Inflammatory macrophage (primary cell): ENCODE measurements around the gene GAB1.

Experiments used
- DNase-seq, 2 donors: peaks; one replicate each; pipeline ENCODE4 v3.0.0-alpha.2; 2020 to 2022

The GAB1 gene

DNA sequence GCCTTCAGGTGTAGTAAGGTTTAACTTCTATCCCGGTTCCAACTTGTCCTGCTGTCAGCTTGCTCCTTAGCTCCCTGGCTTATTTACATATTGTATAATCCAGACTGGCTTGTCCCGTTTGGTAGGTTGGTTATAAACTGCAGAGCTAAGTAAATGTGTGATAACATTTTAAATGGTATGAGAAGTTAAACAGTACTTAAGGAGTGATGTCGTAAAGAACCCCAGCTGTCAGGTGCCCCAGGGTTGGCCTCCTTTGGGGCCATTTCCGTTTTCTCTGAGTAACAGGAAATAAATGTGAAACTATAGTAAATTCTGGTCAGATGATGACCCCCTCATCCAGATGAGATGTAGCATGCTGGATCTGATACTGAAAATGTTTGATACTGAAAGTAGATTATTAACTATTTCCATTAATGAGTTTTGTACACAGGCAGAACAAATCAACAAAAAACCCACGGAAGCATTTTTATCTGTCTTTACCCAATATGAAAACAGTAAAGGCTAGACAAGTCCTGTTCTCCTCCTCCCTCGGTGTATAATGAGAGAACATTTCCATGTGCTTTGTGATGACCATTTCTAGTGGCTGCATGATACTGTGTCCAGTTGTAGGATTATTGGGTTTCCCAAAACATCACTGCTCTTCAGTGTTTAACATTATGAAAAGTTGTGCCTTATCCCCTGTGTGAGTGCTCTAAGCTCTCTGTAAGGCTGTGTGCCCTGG is 22.4 kb downstream of the GAB1 start:
- DNase-seq, result peak; percentile 64 to 81

DNA sequence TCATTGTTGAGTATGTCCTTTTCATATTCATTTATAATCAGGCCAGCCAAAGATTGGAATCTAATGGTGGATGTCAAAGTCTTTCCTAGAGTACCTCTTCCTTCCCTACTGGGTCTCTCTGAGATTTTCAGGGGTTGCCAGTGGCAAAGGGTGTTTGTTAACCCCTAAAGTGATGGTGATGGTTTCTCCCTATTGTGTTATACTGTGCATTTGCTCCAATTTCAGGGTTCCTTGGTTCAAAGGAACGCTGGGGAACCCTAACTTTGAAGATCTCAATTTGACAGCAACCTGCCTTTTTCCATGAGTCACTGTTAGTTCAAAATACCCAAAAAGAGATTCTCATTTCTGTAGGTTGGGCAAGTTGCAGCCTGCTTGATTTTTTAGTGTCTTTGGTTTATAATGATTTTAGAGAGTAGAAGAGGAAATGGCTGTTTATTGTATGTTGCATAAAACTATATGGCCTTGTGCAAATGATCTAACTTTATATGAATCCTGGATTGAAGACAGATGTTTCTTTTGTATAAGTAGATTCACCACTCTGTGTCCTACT is 23.0 kb downstream of the GAB1 start:
- DNase-seq, result peak in 1 of 2 donors; percentile 14

DNA sequence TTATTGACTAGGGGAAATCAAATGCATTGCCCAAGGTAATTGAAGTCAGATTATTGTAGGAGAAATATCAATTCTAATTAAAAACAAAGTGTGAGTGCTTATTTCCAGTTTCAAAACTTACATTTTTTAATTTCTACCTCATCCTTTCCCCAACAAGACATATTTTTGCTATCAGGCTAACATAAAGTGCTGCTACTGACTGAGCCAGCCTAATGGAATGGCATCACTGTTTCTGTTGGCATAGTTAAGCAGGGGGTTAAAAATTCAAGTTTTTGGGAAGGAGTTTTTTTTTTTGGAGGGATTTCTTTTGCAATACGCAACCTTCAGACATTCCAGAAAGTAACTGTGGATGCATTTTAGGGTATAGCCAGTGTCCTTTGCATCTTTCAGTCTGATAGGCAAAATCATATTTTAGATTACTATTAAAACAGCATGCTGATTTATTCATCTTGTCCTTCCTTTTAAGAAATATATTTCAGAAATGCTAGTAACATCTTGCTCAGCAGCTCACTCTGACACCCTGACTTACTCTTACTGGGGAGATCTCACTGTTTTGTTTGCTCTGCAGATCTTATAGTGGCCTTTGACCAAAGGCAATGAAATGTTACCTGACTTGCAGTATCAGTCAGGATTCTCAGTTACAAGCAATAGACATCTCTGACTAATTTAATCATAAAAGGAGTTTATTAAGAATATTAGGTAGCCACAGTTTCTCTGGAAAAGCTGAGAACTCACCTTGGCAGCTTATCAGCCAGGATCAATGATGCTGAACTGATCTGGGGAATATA is 24.4 kb downstream of the GAB1 start:
- DNase-seq, result no peak

DNA sequence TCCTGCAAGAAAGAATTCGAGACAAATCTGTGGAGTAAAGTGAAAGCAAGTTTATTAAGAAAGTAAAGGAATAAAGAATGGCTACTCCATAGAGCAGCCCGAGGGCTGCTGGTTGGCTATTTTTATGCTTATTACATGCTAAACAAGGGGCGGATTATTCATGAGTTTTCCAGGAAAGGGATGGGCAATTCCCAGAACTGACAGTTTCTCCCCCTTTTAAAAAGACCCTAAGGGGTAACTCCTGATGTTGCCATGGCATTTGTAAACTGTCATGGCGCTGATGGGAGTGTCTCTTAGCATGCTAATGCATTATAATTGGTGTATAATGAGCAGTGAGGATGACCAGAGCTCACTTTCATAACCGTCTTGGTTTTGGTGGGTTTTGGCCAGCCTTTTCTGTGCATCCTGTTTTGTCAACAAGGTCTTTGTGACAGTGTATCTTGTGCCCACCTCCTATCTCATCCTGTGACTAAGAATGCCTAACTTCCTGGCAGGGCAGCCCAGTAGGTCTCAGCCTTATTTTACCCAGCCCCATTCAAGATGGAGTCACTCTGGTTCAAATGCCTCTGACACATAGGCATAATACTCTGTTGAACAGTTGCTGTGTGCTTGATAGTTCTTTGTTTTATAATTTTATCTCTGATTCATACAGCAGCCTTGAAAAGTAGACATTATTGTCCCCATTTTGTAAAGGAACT is 25.8 kb downstream of the GAB1 start:
- DNase-seq, result no peak

DNA sequence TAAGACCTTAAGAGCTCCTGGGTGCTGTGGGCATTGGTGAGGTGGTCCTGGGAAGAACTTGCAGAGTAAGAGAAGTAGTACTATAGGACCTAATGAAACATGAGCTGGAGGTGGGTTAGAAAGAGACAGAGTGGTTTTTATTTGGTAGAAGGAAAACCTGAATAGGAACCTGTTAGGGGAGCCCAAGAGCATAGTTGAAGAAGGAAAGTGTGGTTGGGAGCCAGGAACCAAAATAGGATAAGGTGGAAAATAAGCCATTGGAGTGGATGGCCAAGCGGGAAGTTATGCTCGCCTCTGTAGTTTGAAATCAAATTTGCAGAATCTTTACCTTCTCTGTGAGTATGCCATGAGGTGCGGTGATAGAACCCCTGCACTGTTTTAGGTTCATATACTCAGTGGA is 26.7 kb downstream of the GAB1 start:
- no peak for DNase-seq

DNA sequence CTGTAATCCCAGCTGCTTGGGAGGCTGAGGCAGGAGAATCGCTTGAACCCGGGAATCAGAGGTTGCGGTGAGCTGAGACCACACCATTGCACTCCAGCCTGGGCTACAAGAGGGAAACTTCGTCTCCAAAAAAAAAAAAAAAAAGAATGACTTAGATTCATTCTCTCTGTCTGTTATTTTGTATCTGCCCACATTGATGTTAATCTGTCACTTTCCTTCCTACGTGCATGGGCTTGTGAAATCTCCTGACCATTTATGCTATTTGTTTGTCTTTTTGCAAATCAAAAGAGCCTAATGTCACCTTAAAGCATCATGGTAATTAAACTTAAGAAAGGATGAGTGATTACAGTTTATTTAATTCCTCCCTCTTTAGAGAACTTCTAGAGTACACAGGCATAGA is 27.4 kb downstream of the GAB1 start:
- no peak for DNase-seq

DNA sequence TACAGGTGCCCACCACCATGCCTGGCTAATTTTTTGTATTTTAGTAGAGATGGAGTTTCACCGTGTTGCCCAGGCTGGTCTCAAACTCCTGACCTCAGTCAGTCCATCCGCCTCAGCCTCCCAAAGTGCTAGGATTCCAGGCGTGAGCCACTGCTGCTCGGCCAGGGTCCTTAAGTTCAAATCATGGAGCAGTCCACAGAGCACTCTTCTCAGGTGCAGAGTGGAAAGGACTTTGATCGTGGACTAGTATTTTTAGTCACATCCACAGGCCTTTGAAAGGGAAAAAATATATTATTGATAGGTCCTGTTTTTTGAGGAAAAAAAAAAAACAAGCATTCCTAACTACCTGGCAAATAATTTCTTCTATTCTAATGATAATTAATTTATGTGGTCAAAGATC is 31.2 kb downstream of the GAB1 start:
- no peak for DNase-seq

DNA sequence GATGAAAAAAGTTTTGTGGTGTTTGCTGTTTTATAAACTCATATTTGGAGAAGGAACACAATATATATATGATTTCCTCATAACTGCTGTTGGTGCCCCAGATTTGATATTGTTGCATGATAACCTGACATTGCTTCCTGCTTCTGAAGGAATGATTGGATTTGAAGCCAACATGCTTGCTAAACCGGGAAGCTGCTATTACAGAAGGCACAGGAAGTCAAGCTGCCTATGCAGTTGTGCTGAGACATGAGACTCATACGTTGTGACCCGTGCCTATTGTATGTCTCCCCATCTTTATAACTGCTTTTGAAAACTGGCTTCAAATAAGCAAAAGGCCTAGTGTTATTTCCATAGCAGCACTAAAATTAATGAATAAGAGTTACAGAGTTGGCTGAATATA is 32.9 kb downstream of the GAB1 start:
- peak; percentile 66 to 72 for DNase-seq

DNA sequence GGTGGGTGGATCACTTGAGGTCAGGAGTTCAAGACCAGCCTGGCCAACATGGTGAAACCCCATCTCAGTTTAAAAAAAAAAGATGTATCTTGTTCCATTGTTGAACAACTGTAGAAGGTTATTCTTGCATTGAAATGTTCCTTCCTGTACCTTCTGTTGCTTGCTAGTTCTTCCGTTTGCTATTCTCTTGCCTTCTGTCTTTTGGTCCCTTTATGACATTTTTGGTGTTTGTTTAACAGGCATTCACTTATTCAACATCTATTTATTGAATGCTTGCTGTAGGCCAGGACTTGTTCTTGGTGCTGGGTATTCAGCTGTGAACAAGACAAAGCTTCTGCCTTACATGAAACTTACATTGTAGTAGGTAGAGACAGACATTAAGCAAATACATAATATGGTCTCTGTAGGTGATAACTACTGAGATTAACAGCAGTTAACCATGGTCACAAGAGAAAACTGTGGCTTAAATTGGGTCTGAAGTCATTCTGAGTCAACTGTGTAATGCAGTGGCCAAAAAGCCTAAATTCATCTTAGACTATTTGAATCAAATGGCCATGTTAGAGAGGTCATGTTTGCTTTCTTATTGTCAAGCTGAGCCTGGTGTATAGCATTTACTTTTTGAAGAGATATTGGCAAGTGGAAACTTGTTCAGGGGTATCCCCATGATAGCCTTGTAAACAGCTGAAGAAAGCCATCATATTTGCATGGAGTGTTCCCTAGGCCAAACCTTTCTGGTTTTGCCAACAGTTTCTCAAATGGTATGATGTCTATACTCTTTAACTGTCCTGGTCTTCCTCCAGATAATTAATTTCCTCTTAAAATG is 35.6 kb downstream of the GAB1 start:
- DNase-seq, result no peak

DNA sequence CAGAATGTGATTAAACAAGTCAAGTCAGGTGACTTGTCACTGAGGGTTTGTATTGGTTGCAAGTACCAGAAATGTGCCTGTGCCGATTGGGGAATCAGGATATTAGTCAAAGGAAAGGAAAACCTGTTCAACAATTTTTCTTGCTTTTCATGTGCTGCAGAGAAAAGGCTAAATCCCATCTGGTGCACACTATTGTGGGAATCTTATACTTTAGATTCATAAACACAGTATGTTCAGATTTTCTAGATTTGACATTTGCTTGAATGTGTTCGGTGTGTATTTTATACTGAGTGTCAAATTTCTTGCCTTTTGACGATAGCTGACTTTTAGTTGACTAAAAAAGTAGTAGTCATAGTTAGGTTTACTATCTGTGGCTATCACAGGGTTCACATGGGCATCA is 37.6 kb downstream of the GAB1 start:
- no peak for DNase-seq

DNA sequence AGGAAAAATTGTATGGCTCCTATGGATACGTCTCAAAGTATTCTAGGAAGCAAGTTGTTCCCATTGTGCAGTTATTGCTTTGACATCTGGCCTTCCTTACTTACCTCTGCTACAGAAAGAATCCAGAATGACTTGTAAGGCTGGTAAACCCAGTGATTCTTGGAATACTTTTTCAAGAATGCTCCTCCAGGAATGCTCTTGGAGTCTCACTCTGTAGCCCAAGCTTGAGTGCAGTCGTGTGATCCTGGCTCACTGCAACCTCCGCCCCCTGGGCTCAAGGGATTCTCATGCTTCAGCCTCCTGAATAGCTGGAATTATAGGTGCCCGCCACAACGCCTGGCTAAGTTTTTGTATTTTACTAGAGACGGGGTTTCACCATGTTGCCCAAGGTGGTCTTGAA is 38.1 kb downstream of the GAB1 start:
- no peak for DNase-seq

DNA sequence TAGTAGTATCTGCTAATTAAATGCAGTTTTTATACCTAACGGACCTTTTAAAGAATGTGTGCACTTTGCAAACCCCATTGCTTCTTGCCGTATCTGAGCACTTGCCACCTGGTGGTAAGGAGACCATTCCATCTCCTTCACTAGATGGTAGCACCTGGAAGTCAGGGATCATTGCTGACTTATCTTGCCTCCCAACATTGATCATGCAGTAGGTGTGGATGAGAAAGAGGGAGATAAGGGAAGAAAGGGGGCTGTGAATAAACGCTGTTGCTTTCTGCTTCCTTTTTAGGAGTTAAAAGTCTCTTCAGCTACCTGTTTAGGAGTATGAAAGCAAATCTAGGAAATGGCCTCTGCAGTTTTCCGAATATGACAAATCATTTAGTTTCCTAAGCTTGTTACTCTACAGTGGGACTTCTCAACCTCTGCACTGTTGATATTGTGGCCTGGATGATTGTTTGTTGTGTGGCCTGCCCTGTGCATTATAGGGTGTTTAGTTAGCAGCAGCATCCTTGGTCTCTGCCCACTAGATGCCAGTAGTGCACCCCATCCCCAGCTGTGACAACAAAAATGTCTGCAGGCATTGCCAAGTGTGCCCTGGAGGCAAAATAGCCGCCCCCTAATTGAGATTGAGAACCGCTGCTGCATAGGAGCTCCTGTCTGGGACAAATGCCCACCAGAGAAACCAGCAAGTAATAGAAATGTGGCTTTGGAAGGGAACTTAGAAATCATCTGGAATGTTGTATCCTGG is 38.8 kb downstream of the GAB1 start:
- peak; percentile 22 to 41 for DNase-seq

DNA sequence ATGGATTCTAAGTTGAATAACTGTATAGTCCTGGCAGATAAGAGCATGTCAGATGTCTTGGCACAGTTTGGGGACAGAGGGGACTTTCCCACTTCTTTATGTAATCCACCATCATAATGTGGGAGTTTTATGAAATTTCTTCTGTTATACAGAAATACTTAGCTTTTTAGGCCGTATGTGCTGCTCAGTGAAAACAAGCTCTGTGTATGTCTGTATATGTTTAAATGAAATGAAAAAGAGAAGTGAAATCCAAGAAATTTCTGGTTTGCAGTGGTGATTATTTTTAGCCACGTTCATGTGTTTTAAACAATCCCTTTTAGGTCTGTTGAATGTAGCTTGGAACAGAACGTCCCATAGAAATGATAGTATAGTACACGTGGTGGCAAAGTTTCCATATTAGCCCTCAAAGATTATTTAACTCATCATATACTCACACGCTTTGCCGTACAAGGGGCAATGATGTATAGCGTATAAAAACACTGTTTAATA is 41.0 kb downstream of the GAB1 start:
- peak; percentile 62 to 70 for DNase-seq

DNA sequence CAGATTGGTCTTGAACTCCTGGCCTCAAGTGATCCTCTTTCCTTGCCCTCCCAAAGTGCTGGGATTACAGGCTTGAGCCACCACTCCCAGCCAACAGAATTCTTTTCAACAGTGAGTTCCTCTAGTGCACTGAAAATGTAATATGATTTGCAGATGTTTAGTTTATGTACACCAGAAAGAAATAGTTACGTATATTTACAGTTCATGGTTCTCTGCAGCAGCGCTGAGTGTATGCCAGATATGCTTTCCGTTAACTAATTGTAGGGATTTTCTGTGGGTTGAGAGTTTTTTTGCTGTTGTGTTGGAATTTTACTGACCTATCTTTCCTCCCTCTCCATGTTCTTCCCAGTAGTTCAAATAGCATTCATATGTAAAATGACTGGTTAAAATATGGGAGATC is 44.0 kb downstream of the GAB1 start:
- DNase-seq, result no peak

DNA sequence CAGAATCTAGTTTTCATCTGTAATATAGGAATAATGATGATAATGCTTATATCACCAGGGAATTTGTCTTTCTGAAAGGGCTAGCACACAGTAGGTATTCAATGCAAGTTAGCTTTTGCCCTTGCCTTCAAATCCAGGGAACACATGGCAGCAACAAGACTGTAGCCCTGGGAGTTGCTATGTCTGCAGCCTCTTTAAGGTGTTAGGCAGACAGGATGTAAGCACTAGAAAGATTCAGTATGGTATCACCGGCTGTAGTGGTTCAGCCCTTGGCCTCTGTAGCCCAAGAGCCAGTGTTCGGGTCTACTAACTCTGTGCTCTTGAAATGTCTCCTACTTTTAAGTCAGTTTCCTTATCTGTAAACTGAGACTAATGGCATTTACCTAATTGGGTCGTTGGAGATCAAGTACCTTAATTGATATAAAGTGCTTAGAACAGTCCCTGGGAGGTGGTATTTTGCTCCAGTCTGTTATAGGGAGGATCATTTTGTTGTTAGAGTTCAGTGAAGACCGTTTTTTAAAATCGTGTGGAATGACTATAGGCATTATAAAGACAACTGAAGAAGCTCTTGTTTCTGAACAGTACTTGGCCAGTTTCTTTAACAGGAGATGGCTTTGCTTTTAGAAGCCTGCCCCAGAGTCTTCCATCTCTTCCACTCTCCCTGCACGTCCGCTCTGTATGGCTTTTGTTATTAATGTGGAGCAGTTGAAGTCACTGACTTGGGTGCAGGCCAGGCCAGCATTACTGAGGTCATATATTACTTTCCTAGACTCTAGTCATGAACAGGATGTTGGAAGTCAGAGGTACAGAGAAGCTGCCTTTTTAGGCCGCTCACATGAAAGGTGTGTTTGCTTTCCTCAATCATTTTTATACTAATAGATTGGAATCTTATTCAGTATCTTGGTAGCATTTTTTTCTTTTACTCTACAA is 44.8 kb downstream of the GAB1 start:
- no peak for DNase-seq

DNA sequence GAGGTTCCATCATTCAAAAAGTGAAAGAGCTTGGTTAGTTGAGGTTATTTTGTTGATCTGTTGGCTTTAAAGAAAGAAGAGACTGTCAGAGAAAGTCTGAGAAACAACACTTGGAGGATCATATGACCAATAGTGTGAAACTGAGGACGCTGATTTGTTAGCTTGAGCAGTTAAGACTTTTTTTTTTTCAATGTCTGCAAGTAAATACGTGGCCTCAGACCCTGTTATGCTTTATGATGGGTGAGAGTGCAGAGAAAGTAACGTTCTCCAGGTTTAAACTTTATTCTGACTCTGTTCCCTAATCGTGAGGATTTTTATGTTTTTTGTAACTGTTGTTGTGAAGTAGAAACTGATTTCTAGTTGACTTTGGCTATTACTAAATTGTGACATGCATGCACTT is 45.9 kb downstream of the GAB1 start:
- no peak for DNase-seq

DNA sequence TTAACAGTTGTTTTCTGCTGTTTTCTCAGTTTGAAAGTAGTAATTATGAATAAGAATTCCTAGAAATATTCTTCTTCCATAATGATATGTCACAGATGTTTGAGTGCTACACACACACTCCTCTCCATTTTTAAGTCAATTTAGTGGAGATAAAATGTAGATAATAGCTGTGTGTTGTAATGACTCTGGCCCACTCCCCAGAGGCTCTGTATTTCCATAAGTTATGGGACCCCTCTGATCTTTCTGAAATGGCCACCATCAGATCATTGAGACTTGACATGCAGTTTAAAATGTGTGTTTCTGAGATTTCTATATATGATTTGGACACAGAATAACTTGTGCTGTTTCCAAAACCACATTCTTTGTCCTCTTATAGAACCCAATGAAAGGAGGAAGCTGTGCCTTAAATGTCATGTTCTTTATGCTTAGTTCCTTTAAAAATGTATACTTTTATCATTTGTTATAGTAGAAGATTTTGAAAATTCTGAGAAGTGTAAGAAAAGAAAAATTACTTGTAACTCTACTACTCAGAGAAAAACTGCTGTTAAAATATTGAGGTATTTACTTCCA is 46.4 kb downstream of the GAB1 start:
- DNase-seq, result peak; percentile 28 to 59

DNA sequence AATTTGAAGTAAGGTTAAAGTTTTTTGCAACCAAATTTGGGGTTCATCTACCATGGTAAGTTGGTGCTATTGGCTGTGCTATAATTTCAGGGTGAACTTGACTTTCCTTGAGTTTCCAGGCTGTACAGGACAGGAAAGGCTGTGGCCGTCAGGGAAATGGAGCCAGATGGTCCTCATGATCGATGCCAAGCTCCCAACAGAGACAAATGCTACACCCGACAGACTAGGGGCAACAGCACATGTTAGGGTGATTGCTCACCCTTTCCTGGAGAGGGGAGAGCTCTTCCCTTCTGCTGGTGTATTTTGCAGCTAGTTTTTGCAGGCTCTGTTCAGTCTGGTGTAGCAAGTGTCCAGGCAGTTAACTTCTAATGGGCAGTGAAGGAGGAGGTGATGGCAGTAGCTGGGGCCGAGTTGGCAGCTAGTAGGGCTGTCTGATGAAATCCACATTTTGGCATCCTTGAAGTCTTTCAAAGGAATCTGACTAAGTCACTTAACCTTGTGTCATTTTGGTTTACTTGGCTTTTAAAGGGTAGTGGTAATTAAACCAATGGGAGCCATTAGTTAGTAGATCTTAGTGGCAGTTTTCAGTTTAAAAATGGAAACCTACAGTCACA is 47.8 kb downstream of the GAB1 start:
- DNase-seq, result no peak

DNA sequence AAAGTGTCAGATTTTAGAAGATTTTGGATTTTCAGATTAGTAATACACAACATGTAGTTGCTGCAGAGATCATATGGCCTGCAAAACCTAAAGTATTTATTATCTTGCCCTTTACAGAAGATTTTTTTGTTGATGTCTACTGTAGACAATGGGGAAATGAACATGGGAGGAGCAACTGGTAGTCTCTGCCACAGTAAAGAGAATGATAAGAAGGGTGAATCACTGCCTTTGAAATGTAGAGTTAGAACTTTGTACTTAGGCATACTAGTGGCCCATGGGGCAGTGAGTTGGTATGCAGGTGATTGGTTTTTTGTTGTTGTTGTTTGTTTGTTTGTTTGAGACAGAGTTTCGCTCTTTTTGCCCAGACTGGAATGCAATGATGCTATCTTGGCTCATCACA is 50.1 kb downstream of the GAB1 start:
- no peak for DNase-seq
